Measurements from ENCODE around the gene ABCD3.
A peak's percentile ranks its signal among the peaks of the same experiment; 100 is the strongest.

ABCD3 gene

DNA sequence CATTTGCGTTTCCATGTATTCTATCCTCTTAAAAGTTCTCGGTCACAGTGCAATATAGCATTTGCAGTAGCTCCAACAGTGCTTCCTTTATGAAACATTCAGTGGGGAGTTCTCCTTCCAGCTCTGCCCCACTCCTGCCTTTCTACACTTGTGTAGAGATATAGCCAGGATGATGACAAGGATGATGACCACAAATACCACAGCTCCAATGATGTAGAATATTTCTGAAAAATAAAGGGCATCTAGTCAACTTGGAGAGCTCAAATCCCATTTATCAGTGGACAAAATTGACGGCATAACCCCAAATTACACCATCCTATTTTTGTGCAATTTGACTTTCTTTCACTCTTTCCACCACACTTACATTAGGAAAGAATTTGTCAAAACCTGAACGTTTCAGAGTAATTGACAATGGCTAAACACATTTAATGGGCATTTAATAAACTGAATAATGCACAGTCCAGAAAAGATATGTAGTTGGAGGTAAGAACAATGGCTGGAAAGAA is 112.2 kb downstream of the ABCD3 start:
- TF ChIP-seq, protein P1, sequence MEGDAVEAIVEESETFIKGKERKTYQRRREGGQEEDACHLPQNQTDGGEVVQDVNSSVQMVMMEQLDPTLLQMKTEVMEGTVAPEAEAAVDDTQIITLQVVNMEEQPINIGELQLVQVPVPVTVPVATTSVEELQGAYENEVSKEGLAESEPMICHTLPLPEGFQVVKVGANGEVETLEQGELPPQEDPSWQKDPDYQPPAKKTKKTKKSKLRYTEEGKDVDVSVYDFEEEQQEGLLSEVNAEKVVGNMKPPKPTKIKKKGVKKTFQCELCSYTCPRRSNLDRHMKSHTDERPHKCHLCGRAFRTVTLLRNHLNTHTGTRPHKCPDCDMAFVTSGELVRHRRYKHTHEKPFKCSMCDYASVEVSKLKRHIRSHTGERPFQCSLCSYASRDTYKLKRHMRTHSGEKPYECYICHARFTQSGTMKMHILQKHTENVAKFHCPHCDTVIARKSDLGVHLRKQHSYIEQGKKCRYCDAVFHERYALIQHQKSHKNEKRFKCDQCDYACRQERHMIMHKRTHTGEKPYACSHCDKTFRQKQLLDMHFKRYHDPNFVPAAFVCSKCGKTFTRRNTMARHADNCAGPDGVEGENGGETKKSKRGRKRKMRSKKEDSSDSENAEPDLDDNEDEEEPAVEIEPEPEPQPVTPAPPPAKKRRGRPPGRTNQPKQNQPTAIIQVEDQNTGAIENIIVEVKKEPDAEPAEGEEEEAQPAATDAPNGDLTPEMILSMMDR (IDR thresholded peaks at IDR 0.05; ENCODE audit: control insufficient read depth, extremely low read depth, insufficient read depth) = no peak
- DNase-seq (ENCODE audit: low read depth) = no peak
- no peak overlapping the region for H3K4me3 ChIP-seq (ENCODE audit: low read depth, low read length)

GRCh38 chr1:94531664-94532063 is 113.5 kb downstream of the ABCD3 start:
- H3K4me3 ChIP-seq (ENCODE audit: low read depth, low read length) = no peak overlapping the region
- no peak for DNase-seq (ENCODE audit: low read depth)
- TF ChIP-seq, protein P1 (IDR thresholded peaks at IDR 0.05; ENCODE audit: control insufficient read depth, extremely low read depth, insufficient read depth) = no peak

DNA sequence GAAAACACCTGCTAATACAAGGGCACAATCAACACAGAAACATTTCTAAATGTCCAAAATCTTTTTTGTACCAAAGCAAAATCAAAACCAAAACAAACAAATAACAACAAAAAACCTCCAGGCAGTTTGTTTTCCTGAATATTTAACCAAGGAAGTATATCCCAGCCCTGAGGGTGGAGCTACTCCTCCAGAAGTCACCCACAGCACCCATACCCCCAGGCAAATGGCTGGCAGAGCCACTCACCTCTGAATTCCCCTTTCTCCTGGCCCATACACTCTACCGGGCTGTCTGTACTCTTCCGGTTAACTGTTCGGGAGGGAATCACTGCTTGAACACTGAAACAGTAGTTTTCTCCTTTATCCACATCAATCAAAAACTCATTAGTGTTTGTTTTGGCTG is 113.9 kb downstream of the ABCD3 start:
- peak; percentile 21 for DNase-seq (ENCODE audit: low read depth)
- TF ChIP-seq, protein P1 (IDR thresholded peaks at IDR 0.05; ENCODE audit: control insufficient read depth, extremely low read depth, insufficient read depth) = peak; percentile 57
- H3K4me3 ChIP-seq (ENCODE audit: low read depth, low read length) = no peak overlapping the region

GRCh38 chr1:94535095-94535494 is 116.9 kb downstream of the ABCD3 start:
- H3K4me3 ChIP-seq (ENCODE audit: low read depth, low read length) = no peak overlapping the region
- no peak for DNase-seq (ENCODE audit: low read depth)
- TF ChIP-seq, protein P1 (IDR thresholded peaks at IDR 0.05; ENCODE audit: control insufficient read depth, extremely low read depth, insufficient read depth) = no peak

DNA sequence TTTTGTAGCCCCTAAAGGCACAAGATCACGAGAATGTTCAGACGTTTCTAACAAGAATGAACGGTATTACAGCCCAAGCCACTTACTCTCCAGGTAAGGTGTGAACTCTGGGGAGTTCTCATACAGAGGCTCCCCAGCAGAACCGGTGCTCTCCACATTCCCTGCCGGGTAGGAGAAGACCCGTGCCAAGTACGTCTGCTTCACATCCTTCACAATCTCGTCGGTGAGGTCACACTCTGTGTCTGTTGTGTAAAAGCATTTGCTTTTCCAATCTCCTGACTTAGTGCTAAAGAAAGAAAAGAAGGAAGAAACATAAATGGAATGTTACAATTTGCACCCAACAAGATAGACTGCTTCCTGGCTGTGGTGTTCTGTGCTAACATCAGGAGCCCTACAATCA is 117.7 kb downstream of the ABCD3 start:
- TF ChIP-seq, protein P1 (IDR thresholded peaks at IDR 0.05; ENCODE audit: control insufficient read depth, extremely low read depth, insufficient read depth) = no peak
- no peak overlapping the region for H3K4me3 ChIP-seq (ENCODE audit: low read depth, low read length)

GRCh38 chr1:94537254-94537653 is 119.1 kb downstream of the ABCD3 start:
- no peak overlapping the region for H3K4me3 ChIP-seq (ENCODE audit: low read depth, low read length)
- no peak for DNase-seq (ENCODE audit: low read depth)
- TF ChIP-seq, protein P1 (IDR thresholded peaks at IDR 0.05; ENCODE audit: control insufficient read depth, extremely low read depth, insufficient read depth) = no peak

More for the DNA sequence above, 117.7 kb downstream of the ABCD3 start:
- no peak for DNase-seq (ENCODE audit: low read depth)

GRCh38 chr1:94538243-94538827 is 120.1 kb downstream of the ABCD3 start:
- DNase-seq (ENCODE audit: low read depth) = no peak
- no peak overlapping the region for H3K4me3 ChIP-seq (ENCODE audit: low read depth, low read length)
- TF ChIP-seq, protein P1 (IDR thresholded peaks at IDR 0.05; ENCODE audit: control insufficient read depth, extremely low read depth, insufficient read depth) = no peak

Measured in LNCaP clone FGC (cell line).